ENCODE data around the gene MSLN.

The MSLN gene

GRCh38 chr16:798666-799065 is 38.1 kb downstream of the MSLN start:
- peaks cover 16% of the 10 kb centered on the region for H3K27me3 ChIP-seq (ENCODE audit: low read depth, low read length)
- no peak for TF ChIP-seq CTCF (IDR thresholded peaks at IDR 0.05; ENCODE audit: low read depth, low read length)
- no peak for TF ChIP-seq EZH2phosphoT487 (IDR thresholded peaks at IDR 0.05; ENCODE audit: low read depth)
- H3K9me3 ChIP-seq (ENCODE audit: insufficient read depth, low read length), result no peaks in the 10 kb centered on the region
- no peaks in the 10 kb centered on the region for H3K79me2 ChIP-seq (ENCODE audit: low read length)
- H4K20me1 ChIP-seq (ENCODE audit: insufficient read depth, low read length), result no peaks in the 10 kb centered on the region
- no peak overlapping the region for H3K4me2 ChIP-seq (ENCODE audit: low read length)
- H3K9ac ChIP-seq (ENCODE audit: low read length), result no peak overlapping the region
- H3K27ac ChIP-seq (ENCODE audit: low read length), result no peak overlapping the region
- H3K4me3 ChIP-seq (ENCODE audit: low read length), result no peak overlapping the region
- H3K36me3 ChIP-seq (replicated peaks; ENCODE audit: low read depth, low read length), result peaks cover 18% of the 10 kb centered on the region
- H2AFZ ChIP-seq (ENCODE audit: low read depth, low read length), result no peak overlapping the region
- H3K4me1 ChIP-seq (ENCODE audit: low read length), result peaks cover 4% of the 10 kb centered on the region; the same call in 1 of the 2 replicates

GRCh38 chr16:799111-799947 is 38.8 kb downstream of the MSLN start:
- no peaks in the 10 kb centered on the region for H4K20me1 ChIP-seq (ENCODE audit: insufficient read depth, low read length)
- peaks cover 18% of the 10 kb centered on the region for H3K36me3 ChIP-seq (replicated peaks; ENCODE audit: low read depth, low read length)
- no peaks in the 10 kb centered on the region for H3K9me3 ChIP-seq (ENCODE audit: insufficient read depth, low read length)
- peaks cover 4% of the 10 kb centered on the region; the same call in 1 of the 2 replicates for H3K4me1 ChIP-seq (ENCODE audit: low read length)
- no peak for TF ChIP-seq EZH2phosphoT487 (IDR thresholded peaks at IDR 0.05; ENCODE audit: low read depth)
- TF ChIP-seq CTCF (IDR thresholded peaks at IDR 0.05; ENCODE audit: low read depth, low read length), result no peak
- no peak overlapping the region for H2AFZ ChIP-seq (ENCODE audit: low read depth, low read length)
- no peak overlapping the region for H3K9ac ChIP-seq (ENCODE audit: low read length)
- peaks cover 16% of the 10 kb centered on the region for H3K27me3 ChIP-seq (ENCODE audit: low read depth, low read length)
- H3K4me2 ChIP-seq (ENCODE audit: low read length), result no peak overlapping the region
- no peak overlapping the region for H3K27ac ChIP-seq (ENCODE audit: low read length)
- H3K79me2 ChIP-seq (ENCODE audit: low read length), result no peaks in the 10 kb centered on the region
- H3K4me3 ChIP-seq (ENCODE audit: low read length), result no peak overlapping the region

DNA sequence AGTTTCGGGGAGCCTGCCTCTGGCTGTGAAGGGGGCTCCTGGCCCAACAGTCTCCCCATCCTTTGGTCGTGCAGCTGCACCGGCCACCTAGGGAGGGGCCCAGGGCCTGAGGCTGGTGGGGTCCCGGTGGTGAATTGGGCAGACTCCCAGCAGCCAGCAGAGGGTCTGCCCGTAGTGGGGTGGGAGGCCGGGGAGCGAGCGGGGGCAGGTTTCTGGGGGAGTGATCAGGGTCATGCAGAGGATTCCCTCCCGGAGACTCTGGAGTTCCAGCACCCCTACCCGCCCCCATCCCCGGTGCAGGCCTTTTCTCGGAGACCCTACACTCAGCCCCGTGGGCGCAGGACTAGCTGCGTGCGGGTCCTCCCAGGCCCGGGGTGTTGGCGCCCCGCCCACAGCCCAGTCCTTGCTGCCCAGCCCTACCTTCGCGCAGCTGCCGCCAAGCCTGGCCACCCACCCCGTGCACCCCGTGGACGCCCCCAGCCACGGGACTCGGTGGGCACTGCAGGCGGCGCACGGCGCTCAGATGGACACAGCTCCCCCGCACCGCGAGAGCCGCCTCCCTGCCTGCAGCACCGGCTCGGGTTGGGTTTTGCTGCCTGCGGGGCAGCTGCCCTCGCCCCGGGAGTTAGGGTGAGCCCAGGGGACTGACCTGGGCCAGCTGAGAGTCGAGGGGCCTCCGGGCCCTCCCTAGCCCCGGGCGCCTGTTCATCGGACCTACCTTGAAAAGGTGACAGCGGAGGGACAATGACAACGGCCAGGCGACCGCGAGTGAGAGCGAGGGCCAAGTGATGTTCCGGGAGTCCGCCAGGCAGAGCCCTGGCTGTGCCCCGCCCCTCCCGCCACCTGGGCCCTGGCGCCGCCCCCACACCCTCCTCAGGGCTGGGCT is 39.7 kb downstream of the MSLN start, which contains the start of gene GNG13:
Gene GNG13, minus strand, starts transcription at position 787 of the 886 bp plus-strand sequence. CDS start 1,657 bp downstream, outside the sequence.
- no peak within 1 kb of the TSS for H3K4me2 ChIP-seq (ENCODE audit: low read length)
- TF ChIP-seq CTCF (IDR thresholded peaks at IDR 0.05; ENCODE audit: low read depth, low read length) (no peak), EZH2phosphoT487 (IDR thresholded peaks at IDR 0.05; ENCODE audit: low read depth) (no peak)
- H3K9me3 ChIP-seq (ENCODE audit: insufficient read depth, low read length), result no peaks in the 10 kb centered on the region
- peaks cover 16% of the 10 kb centered on the region for H3K27me3 ChIP-seq (ENCODE audit: low read depth, low read length)
- no peaks in the 10 kb centered on the region for H4K20me1 ChIP-seq (ENCODE audit: insufficient read depth, low read length)
- peaks cover 18% of the 10 kb centered on the region for H3K36me3 ChIP-seq (replicated peaks; ENCODE audit: low read depth, low read length)
- H2AFZ ChIP-seq (ENCODE audit: low read depth, low read length), result no peak within 1 kb of the TSS
- peaks cover 4% of the 10 kb centered on the region; the same call in 1 of the 2 replicates for H3K4me1 ChIP-seq (ENCODE audit: low read length)
- no peak within 1 kb of the TSS for H3K4me3 ChIP-seq (ENCODE audit: low read length)
- H3K79me2 ChIP-seq (ENCODE audit: low read length), result no peaks in the 10 kb centered on the region
- no peak within 1 kb of the TSS for H3K27ac ChIP-seq (ENCODE audit: low read length)
- H3K9ac ChIP-seq (ENCODE audit: low read length), result no peak within 1 kb of the TSS

Data from OCI-LY3 (cell line).